Frontal cortex (tissue), 4 donors: ENCODE measurements around the gene FOXN3. TPM values are rescaled to one million over a fixed set of nuclear protein-coding genes. Genes with fewer than 3 reads are reported as not detected.

Source experiments
- DNase-seq, 2 donors: peaks; one replicate each; pipeline ENCODE4 v3.0.0; 2012; ENCODE audit warnings: low spot score in 2 of 2
- FAIRE-seq: peaks from 2 replicates; lab custom pipeline; 2012; peaks lifted over from hg19 to GRCh38; lab: Jason Lieb, UNC
- total RNA-seq: library from RNA; depleted of rRNA; stranded (reverse); fragments of >200 nt; gene quantifications from one replicate; pipeline ENCODE4 v1.2.3, GENCODE V29; 2014
- donor health status: control.
- donor health status: control.
- donor health status: control.

FOXN3 gene
- total RNA-seq, 1 donor from 2014 or later: 24.1 TPM

GRCh38 chr14:89387922-89388685 lies 28.9 kb downstream of the FOXN3 start:
- DNase-seq (no peak), FAIRE-seq (no peak)

GRCh38 chr14:89386212-89386886 lies 30.7 kb downstream of the FOXN3 start:
- FAIRE-seq (no peak), DNase-seq (no peak)

- FAIRE-seq: no peak
- no peak for DNase-seq
Observed at GRCh38 chr14:89384636-89385035, 32.4 kb downstream of the FOXN3 start.

- DNase-seq (no peak), FAIRE-seq (no peak)
Observed at GRCh38 chr14:89384023-89384422, 33.0 kb downstream of the FOXN3 start.

GRCh38 chr14:89382901-89383845 lies 33.9 kb downstream of the FOXN3 start:
- no peak for FAIRE-seq
- DNase-seq: no peak

GRCh38 chr14:89382487-89382886 lies 34.5 kb downstream of the FOXN3 start:
- DNase-seq (no peak), FAIRE-seq (no peak)

- DNase-seq (no peak), FAIRE-seq (no peak)
Observed at GRCh38 chr14:89379891-89380820, 36.9 kb downstream of the FOXN3 start.

GRCh38 chr14:89379006-89379405 lies 38.0 kb downstream of the FOXN3 start:
- no peak for DNase-seq

GRCh38 chr14:89378119-89378518 lies 38.9 kb downstream of the FOXN3 start:
- FAIRE-seq (no peak), DNase-seq (no peak)

More at GRCh38 chr14:89379006-89379405, 38.0 kb downstream of the FOXN3 start:
- FAIRE-seq: no peak

- DNase-seq (no peak), FAIRE-seq (no peak)
Observed at GRCh38 chr14:89377544-89377943, 39.5 kb downstream of the FOXN3 start.

GRCh38 chr14:89374908-89375307 lies 42.1 kb downstream of the FOXN3 start:
- DNase-seq (no peak), FAIRE-seq (no peak)

GRCh38 chr14:89373185-89373584 lies 43.8 kb downstream of the FOXN3 start:
- DNase-seq (no peak), FAIRE-seq (no peak)

- DNase-seq (no peak), FAIRE-seq (no peak)
Observed at GRCh38 chr14:89372512-89372883, 44.5 kb downstream of the FOXN3 start.

- DNase-seq (no peak), FAIRE-seq (no peak)
Observed at GRCh38 chr14:89371585-89372511, 45.2 kb downstream of the FOXN3 start.

- FAIRE-seq (no peak), DNase-seq (no peak)
Observed at GRCh38 chr14:89370781-89371180, 46.3 kb downstream of the FOXN3 start.

- no peak for FAIRE-seq
- DNase-seq: no peak
Observed at GRCh38 chr14:89370381-89370780, 46.7 kb downstream of the FOXN3 start.

GRCh38 chr14:89369656-89370055 lies 47.4 kb downstream of the FOXN3 start:
- FAIRE-seq (no peak), DNase-seq (no peak)
